IMR-90 (cell line): ENCODE data around the gene TRPM3. TPM values are rescaled to one million over a fixed set of nuclear protein-coding genes. Genes with fewer than 3 reads are reported as not detected.

Experiments
- ATAC-seq: fragments of 200-7000 bp; cut with Tn5 transposase; 2 replicates; pipeline ENCODE4 v1.9.1; 2020; ENCODE audit warnings: low read depth, mild to moderate bottlenecking, moderate library complexity
- BruUV-seq: library from RNA; stranded (reverse); fragments of 400-500 nt; replicated peaks from 2 replicates; lab custom pipeline; 2021; lab: Mats Ljungman, UMichigan
- CTCF ChIA-PET: fragments of 300-600 bp; formaldehyde crosslinking; extraction: SDS; loops from one replicate; lab custom pipeline; 2021; ENCODE audit warnings: antibody characterized with exemption; lab: Yijun Ruan, JAX
- POLR2A ChIA-PET: fragments of 300-600 bp; sonication (Branson Sonifier 250); formaldehyde crosslinking; loops from one replicate; lab custom pipeline; 2022; ENCODE audit warnings: antibody characterized with exemption; ENCODE audit not compliant: unreplicated experiment; lab: Charles Lee
- DNase-seq: peaks from one replicate; pipeline ENCODE4 v3.0.0; 2013
- H2AFZ ChIP-seq: replicated peaks from 2 replicates; pipeline ENCODE3; 2013; ENCODE audit warnings: low read length, mild to moderate bottlenecking; ENCODE audit not compliant: poor library complexity
- H2AK5ac ChIP-seq: 2 replicates; pipeline ENCODE4 v1.6.1; 2013; ENCODE audit warnings: low read depth, low read length, inconsistent platforms
- H2AK9ac ChIP-seq: replicated peaks from 2 replicates; pipeline ENCODE3; 2013; ENCODE audit warnings: mild to moderate bottlenecking, low read depth, low read length, moderate library complexity; ENCODE audit not compliant: poor library complexity
- H2BK120ac ChIP-seq: 2 replicates; pipeline ENCODE4 v1.6.1; 2013; ENCODE audit warnings: low read depth, low read length, inconsistent platforms
- H2BK15ac ChIP-seq: 3 replicates; pipeline ENCODE4 v1.6.1; 2013; ENCODE audit warnings: low read depth, low read length, inconsistent platforms
- H2BK20ac ChIP-seq: 2 replicates; pipeline ENCODE4 v1.6.1; 2013; ENCODE audit warnings: low read depth, mild to moderate bottlenecking, inconsistent platforms, low read length, moderate library complexity
- H2BK5ac ChIP-seq: 2 replicates; pipeline ENCODE4 v1.6.1; 2013; ENCODE audit warnings: mild to moderate bottlenecking, low read depth, low read length, inconsistent platforms; ENCODE audit not compliant: poor library complexity, severe bottlenecking
- H3K14ac ChIP-seq: replicated peaks from 2 replicates; pipeline ENCODE4 v1.6.1; 2013; ENCODE audit warnings: low read depth, low read length, inconsistent platforms
- H3K18ac ChIP-seq: 2 replicates; pipeline ENCODE4 v1.6.1; 2013; ENCODE audit warnings: low read depth, low read length, control low read depth
- H3K23ac ChIP-seq: 2 replicates; pipeline ENCODE4 v1.6.1; 2013; ENCODE audit warnings: low read depth, low read length, inconsistent platforms
- H3K27ac ChIP-seq: 2 replicates; pipeline ENCODE4 v1.5.1; 2013; ENCODE audit warnings: mild to moderate bottlenecking, control low read depth, low read length; ENCODE audit not compliant: insufficient read depth
- H3K27me3 ChIP-seq: 2 replicates; pipeline ENCODE4 v1.6.1; 2013; ENCODE audit warnings: low read length; ENCODE audit not compliant: control insufficient read depth, insufficient read depth
- H3K36me3 ChIP-seq: 2 replicates; pipeline ENCODE4 v1.6.1; 2013; ENCODE audit warnings: low read length, mixed read lengths; ENCODE audit not compliant: control insufficient read depth, insufficient read depth
- H3K4ac ChIP-seq: 2 replicates; pipeline ENCODE4 v1.6.1; 2013; ENCODE audit warnings: low read depth, low read length, inconsistent platforms
- H3K4me1 ChIP-seq: 2 replicates; pipeline ENCODE4 v1.6.1; 2013; ENCODE audit warnings: low read length, mixed read lengths; ENCODE audit not compliant: control insufficient read depth, insufficient read depth
- H3K4me2 ChIP-seq: 2 replicates; pipeline ENCODE4 v1.6.1; 2013; ENCODE audit warnings: low read depth, mild to moderate bottlenecking, control low read depth, low read length, moderate library complexity
- H3K4me3 ChIP-seq: 2 replicates; pipeline ENCODE4 v1.5.1; 2013; ENCODE audit warnings: low read depth, mild to moderate bottlenecking, control low read depth, low read length, moderate library complexity; ENCODE audit not compliant: insufficient read depth
- H3K56ac ChIP-seq: 2 replicates; pipeline ENCODE4 v1.6.1; 2013; ENCODE audit warnings: low read length, inconsistent platforms; ENCODE audit not compliant: insufficient read depth; ENCODE audit errors: extremely low read depth
- H3K79me1 ChIP-seq, 2 experiments: 2 replicates each; pipeline ENCODE4 v1.6.1; 2013; ENCODE audit warnings: low read length in 2 of 2, inconsistent platforms in 1 of 2, low read depth in 1 of 2
- H3K9ac ChIP-seq: 2 replicates; pipeline ENCODE4 v1.6.1; 2013; ENCODE audit warnings: low read depth, low read length, control low read depth
- H3K9me1 ChIP-seq: 2 replicates; pipeline ENCODE4 v1.6.1; 2013; ENCODE audit warnings: low read length, inconsistent platforms; ENCODE audit not compliant: insufficient read depth
- H3K9me3 ChIP-seq: 2 replicates; pipeline ENCODE4 v1.6.1; 2013; ENCODE audit warnings: low read length; ENCODE audit not compliant: control insufficient read depth, insufficient read depth
- H4K20me1 ChIP-seq: 2 replicates; pipeline ENCODE4 v1.6.1; 2013; ENCODE audit warnings: low read length, inconsistent platforms; ENCODE audit not compliant: insufficient read depth
- H4K5ac ChIP-seq: 2 replicates; pipeline ENCODE4 v1.6.1; 2013; ENCODE audit warnings: mild to moderate bottlenecking, low read depth, low read length, control low read depth
- H4K8ac ChIP-seq, 2 experiments: 2 replicates each; pipeline ENCODE4 v1.6.1; 2013; ENCODE audit warnings: low read depth in 2 of 2, low read length in 2 of 2, control low read depth in 1 of 2, inconsistent platforms in 1 of 2
- H4K91ac ChIP-seq: 2 replicates; pipeline ENCODE4 v1.6.1; 2013; ENCODE audit warnings: low read depth, low read length, inconsistent platforms; ENCODE audit not compliant: insufficient read depth
- BHLHE40 ChIP-seq: fragments of 150-350 bp; IDR thresholded peaks from 2 replicates; pipeline ENCODE4 v1.6.1; 2016; ENCODE audit warnings: mild to moderate bottlenecking, low read depth, low read length
- CHD1 ChIP-seq: IDR thresholded peaks from 2 replicates; pipeline ENCODE4 v1.6.1; 2012; ENCODE audit warnings: low read depth, low read length, improper control_type of control experiment
- ELK1 ChIP-seq: fragments of 150-350 bp; IDR thresholded peaks from 2 replicates; pipeline ENCODE4 v1.6.1; 2016; ENCODE audit warnings: low read depth, mild to moderate bottlenecking, low read length, moderate library complexity, borderline replicate concordance
- FOS ChIP-seq: fragments of 150-350 bp; IDR thresholded peaks from 2 replicates; pipeline ENCODE4 v1.6.1; 2016; ENCODE audit warnings: low read depth, low read length
- MAFK ChIP-seq: IDR thresholded peaks from 2 replicates; pipeline ENCODE4 v1.6.1; 2012; ENCODE audit warnings: low read depth, low read length, improper control_type of control experiment
- MAZ ChIP-seq: IDR thresholded peaks from 2 replicates; pipeline ENCODE4 v1.6.1; 2012; ENCODE audit warnings: low read depth, mild to moderate bottlenecking, low read length, improper control_type of control experiment, moderate library complexity, borderline replicate concordance
- MXI1 ChIP-seq: IDR thresholded peaks from 2 replicates; pipeline ENCODE4 v1.6.1; 2012; ENCODE audit warnings: low read depth, mild to moderate bottlenecking, low read length, moderate library complexity, borderline replicate concordance
- NFE2L2 ChIP-seq: fragments of 150-350 bp; IDR thresholded peaks from 2 replicates; pipeline ENCODE4 v1.6.1; 2016; ENCODE audit warnings: low read depth, mild to moderate bottlenecking, low read length
- RAD21 ChIP-seq: IDR thresholded peaks from 2 replicates; pipeline ENCODE4 v1.6.1; 2012; ENCODE audit warnings: low read length, improper control_type of control experiment
- RFX5 ChIP-seq: IDR thresholded peaks from 2 replicates; pipeline ENCODE4 v1.8.0; 2012; ENCODE audit warnings: low read depth, mild to moderate bottlenecking, low read length, moderate library complexity
- SMC3 ChIP-seq: fragments of 150-350 bp; IDR thresholded peaks from 2 replicates; pipeline ENCODE4 v1.6.1; 2016; ENCODE audit warnings: low read depth, mild to moderate bottlenecking, antibody characterized with exemption, low read length, moderate library complexity
- USF2 ChIP-seq: fragments of 150-350 bp; IDR thresholded peaks from 2 replicates; pipeline ENCODE4 v1.6.1; 2017; ENCODE audit warnings: mild to moderate bottlenecking, antibody characterized with exemption, low read length, low read depth
- WGBS, 2 experiments: methylation state at CpG; one replicate each; pipeline versions ENCODE4 v1.1.5 to v1.1.7; 2013; ENCODE audit warnings: missing lambda C conversion rate in 2 of 2; ENCODE audit not compliant: insufficient read length in 1 of 2; ENCODE audit errors: extremely low coverage in 2 of 2; 5-methylcytosine and 5-hydroxymethylcytosine counted together
- dilution Hi-C: fragments of 300-500 bp; cut with HindIII; formaldehyde crosslinking; loops from one replicate; pipeline ENCODE4 v1.14.3; 2018; ENCODE audit warnings: low sequenced_read_pairs; ENCODE audit not compliant: unreplicated experiment
- in situ Hi-C: fragments of 300-500 bp; cut with MboI; formaldehyde crosslinking; loops from 3 replicates; pipeline ENCODE4 v1.14.3; 2019; ENCODE audit warnings: low sequenced_read_pairs, inconsistent platforms, mixed read lengths
- intact Hi-C: fragments of 100-400 bp; cut with micrococcal nuclease; formaldehyde crosslinking; loops from 2 replicates; pipeline ENCODE4 v1.10.0; 2022
- polyA plus RNA-seq, 3 experiments: library from polyadenylated mRNA; depleted of rRNA; stranded (reverse); fragments of >200 nt; gene quantifications; 2 replicates each; pipeline ENCODE4 v1.2.3, GENCODE V29; 2012; ENCODE audit warnings: low replicate concordance in 1 of 3
- total RNA-seq: library from RNA; depleted of rRNA; stranded (reverse); fragments of >200 nt; gene quantifications from 2 replicates; pipeline ENCODE4 v1.2.3, GENCODE V29; 2012

TRPM3 gene
- total and polyA plus RNA-seq, 2 of the 4 experiments (the other 2 are of a cell fraction): not detected

- Histone ChIP-seq H3K9me1 (peaks cover 4% of the 10 kb centered on the region; the same call in 1 of the 2 replicates), H3K23ac (no peak overlapping the region), H3K56ac (no peak overlapping the region), H2BK5ac (no peak overlapping the region), H2BK15ac (no peak overlapping the region), H3K9me3 (peaks cover 3% of the 10 kb centered on the region; the same call in 1 of the 2 replicates), H4K20me1 (no peaks in the 10 kb centered on the region), H3K4ac (no peak overlapping the region), H2BK120ac (no peak overlapping the region), H2AFZ (no peak overlapping the region), H3K4me1 (peaks cover 6% of the 10 kb centered on the region), H3K27me3 (no peaks in the 10 kb centered on the region), H3K4me3 (no peak overlapping the region), H3K9ac (no peak overlapping the region), H3K79me1 (no peaks in the 10 kb centered on the region), H2BK20ac (no peak overlapping the region), H2AK5ac (no peak overlapping the region), H3K4me2 (no peak overlapping the region), H4K91ac (no peak overlapping the region), H3K14ac (no peak overlapping the region), H3K36me3 (no peaks in the 10 kb centered on the region), H4K5ac (no peak overlapping the region), H3K18ac (no peak overlapping the region), H4K8ac (no peak overlapping the region), H2AK9ac (no peak overlapping the region), H3K27ac (no peak overlapping the region)
- BruUV-seq: no TSS peak
- in situ Hi-C loops (no loop called here), intact Hi-C loops (no loop called here), dilution Hi-C loops (no loop called here)
- no CpG with 5 or more reads among the region's 2 CpGs for WGBS, 2 experiments
- ATAC-seq (no peak), DNase-seq (no peak)
- CTCF ChIA-PET: interaction anchor here (0.7 kb wide), 1 partner anchor 38 kb away, joined by 3 read pairs; no protein-coding TSS in a partner anchor
- POLR2A ChIA-PET: no interaction called here
- TF ChIP-seq USF2 (no peak), MAFK (no peak), SMC3 (no peak), MXI1 (no peak), RFX5 (no peak), FOS (no peak), RAD21 (no peak), NFE2L2 (no peak), CHD1 (no peak), ELK1 (no peak), MAZ (no peak), BHLHE40 (no peak)
Observed at GRCh38 chr9:70526902-70527301, 594.5 kb downstream of the TRPM3 start.
